KOPT-K1 (cell line): ENCODE data around the gene CCDC110.

Experiments used
- H3K27ac ChIP-seq: fragments of 200-600 bp; sonication (generic); 2 replicates; pipeline ENCODE4 v1.5.1; 2016; ENCODE audit warnings: antibody characterized with exemption, mild to moderate bottlenecking, low read depth, low read length; ENCODE audit not compliant: poor library complexity, severe bottlenecking
- H3K36me3 ChIP-seq: fragments of 200-600 bp; sonication (generic); 2 replicates; pipeline ENCODE4 v1.5.1; 2017; ENCODE audit warnings: antibody characterized with exemption, mild to moderate bottlenecking, low read length, moderate library complexity; ENCODE audit not compliant: insufficient read depth
- H3K9me3 ChIP-seq: fragments of 200-600 bp; sonication (generic); 2 replicates; pipeline ENCODE4 v1.5.1; 2017; ENCODE audit warnings: antibody characterized with exemption, low read length, mild to moderate bottlenecking; ENCODE audit not compliant: insufficient read depth, poor library complexity, severe bottlenecking

Gene CCDC110

GRCh38 chr4:185500035-185500434 lies 28.5 kb upstream of the CCDC110 start:
- no peaks in the 10 kb centered on the region for H3K36me3 ChIP-seq
- H3K9me3 ChIP-seq: peaks cover 16% of the 10 kb centered on the region
- no peak overlapping the region for H3K27ac ChIP-seq

GRCh38 chr4:185488650-185489049 lies 17.1 kb upstream of the CCDC110 start:
- H3K27ac ChIP-seq: no peak overlapping the region
- H3K9me3 ChIP-seq: peaks cover 6% of the 10 kb centered on the region
- H3K36me3 ChIP-seq: no peaks in the 10 kb centered on the region

DNA sequence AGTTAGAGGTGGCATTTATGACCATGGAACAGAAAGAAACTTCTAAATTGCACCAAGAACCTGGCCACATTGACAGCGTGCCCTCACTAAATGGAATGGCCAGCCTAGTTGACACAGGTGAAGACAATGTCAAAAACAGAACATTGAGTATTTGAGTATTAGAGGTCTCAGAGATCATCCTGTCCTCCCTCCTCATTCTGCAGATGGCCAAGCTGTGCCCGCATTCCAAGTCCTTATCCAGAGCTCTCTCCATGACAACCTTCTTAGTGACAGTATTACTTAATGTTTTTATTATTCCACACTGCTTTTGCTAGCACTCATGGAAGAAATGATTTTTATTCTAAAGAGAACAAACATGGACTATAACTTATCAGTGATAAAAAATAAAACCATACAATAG lies 9.9 kb upstream of the CCDC110 start:
- no peak overlapping the region for H3K27ac ChIP-seq
- no peaks in the 10 kb centered on the region for H3K36me3 ChIP-seq
- H3K9me3 ChIP-seq: no peaks in the 10 kb centered on the region

DNA sequence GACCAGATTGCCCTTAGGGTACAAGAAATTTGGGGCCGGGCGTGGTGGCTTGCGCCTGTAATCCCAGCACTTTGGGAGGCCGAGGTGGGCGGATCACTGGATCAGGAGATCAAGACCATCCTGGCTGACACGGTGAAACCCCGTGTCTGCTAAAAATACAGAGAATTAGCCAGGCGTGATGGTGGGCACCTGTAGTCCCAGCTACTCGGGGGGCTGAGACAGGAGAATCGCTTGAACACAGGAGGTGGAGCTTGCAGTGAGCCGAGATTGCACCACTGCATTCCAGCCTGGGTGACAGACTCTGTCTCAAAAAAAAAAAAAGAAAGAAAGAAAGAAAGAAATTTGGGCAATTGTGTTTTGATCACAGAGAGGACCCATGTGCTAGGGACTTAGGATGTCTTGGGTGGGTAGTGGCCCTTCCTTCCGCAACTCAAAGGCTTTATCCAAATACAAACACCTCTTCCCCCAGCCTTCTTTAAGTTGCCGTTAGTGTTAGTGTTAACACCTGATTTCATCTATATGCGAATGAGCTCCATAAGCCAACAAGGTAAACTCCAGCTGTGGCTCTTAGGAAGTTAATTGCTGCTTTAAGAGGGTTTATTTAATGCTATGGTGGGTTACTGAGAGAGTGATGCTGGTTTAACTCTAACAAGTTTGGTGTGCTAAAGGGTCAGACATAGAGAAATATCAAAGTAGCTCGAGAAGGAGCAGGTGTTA lies 8.6 kb upstream of the CCDC110 start:
- Histone ChIP-seq H3K36me3 (no peaks in the 10 kb centered on the region), H3K9me3 (no peaks in the 10 kb centered on the region), H3K27ac (no peak overlapping the region)

- no peaks in the 10 kb centered on the region for H3K9me3 ChIP-seq
- H3K27ac ChIP-seq: no peak overlapping the region
Measured at GRCh38 chr4:185479507-185479971, 8.0 kb upstream of the CCDC110 start.

DNA sequence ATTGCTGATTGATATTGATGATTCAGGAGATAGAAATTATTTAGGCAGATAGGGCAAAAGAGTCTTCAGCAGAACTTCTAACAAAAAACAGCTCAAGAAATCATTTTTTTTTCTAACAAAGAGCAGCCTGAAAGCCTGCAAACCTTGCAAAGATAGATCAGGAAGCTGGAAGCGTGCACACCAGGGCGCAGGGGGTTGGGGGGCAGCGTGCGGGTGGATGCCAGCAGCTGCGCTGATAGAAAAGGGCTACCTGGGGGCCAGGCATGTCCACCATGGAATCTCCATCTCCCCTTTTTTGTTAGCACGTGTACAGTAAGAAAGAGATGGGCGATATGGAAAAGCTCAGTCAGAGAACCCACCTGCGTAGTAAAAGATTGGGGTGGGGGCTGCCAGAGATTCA lies 1.7 kb upstream of the CCDC110 start:
- H3K9me3 ChIP-seq: peaks cover 10% of the 10 kb centered on the region
- no peaks in the 10 kb centered on the region for H3K36me3 ChIP-seq
- no peak overlapping the region for H3K27ac ChIP-seq

More at GRCh38 chr4:185479507-185479971, 8.0 kb upstream of the CCDC110 start:
- no peaks in the 10 kb centered on the region for H3K36me3 ChIP-seq

DNA sequence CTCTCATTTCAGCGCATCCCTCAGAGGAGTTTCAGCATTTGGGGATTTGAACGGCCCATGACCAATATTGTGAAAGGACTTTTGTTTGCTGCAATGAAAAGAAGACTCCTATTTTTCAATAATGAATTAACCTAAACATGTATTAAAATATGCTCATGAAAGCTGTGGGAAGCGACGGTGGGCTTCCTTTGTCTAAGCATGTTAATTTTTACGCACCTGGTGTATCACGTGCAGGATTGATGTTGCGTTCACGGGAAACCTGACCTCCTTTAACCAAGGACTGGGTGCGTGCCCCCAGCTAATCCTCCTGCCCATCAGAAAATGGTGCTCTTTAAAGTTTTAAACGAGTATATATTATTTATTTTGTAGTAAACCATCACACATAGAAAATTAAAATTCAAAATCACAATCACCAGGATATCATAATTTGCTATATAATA lies 590 bp upstream of the CCDC110 start:
- Histone ChIP-seq H3K27ac (no peak overlapping the region), H3K9me3 (peaks cover 10% of the 10 kb centered on the region), H3K36me3 (no peaks in the 10 kb centered on the region)

DNA sequence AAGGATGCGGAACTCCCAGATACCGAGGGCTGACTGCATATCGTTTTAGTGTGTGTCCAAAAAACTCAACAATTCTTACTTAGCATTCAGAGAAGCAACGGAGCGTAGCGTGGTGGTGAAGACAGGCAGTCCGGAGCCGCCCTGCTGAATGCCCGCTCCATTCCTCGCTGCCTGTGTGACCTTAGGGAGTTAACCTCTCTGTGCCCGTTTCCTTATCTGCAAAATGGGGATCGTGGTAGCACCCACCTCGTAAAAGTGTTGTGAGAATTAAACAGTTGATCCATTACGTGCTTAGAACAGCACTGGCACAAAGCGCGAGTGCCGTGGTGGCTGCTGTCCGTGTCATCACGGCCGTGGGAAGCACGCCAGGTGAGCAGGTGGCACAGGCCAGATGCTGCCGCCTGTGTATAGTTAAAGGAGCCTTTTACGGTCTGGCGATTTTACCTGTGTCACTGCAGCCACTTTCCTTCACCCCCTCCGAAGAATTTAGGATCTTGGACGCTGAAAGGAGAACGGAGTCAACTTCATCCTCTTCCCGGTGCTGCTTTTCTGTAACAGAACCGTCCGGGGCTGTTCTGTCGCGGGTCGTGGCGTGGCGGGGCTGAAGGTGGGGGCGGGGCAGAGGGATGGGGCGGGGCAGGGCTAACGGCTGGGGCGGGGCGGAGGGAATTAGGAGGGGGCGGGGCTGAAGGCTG lies 885 bp downstream of the CCDC110 start:
- Histone ChIP-seq H3K36me3 (no peaks in the 10 kb centered on the region), H3K27ac (no peak overlapping the region), H3K9me3 (peaks cover 10% of the 10 kb centered on the region)

DNA sequence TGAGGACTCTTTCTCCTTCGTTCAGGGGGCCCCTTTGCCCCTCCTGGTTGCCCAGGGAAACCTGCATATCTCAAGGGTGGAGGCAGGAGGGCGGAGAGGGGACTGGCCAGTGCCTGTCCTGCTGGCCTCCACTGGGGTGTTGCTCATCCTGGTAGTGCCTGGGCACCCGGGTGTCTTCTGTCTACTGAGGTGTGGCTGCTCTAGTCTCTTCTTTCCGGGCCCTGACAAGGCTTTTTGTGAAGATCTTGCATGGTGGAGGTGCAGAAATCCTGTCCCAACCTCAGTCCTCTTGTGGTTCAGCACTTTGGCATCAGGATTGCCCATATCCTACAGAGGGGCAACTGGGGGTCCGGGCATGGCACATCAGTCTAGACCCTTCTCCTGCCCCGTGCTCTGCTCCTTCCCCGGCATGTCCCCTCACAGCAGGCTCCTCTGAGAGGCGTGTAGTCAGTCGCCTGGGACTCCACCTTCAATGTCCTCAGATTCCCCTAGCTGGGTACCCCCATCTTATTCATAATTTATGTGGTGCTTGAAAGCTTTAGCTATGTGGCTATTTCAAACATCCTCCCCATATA lies 1.9 kb downstream of the CCDC110 start:
- H3K27ac ChIP-seq: no peak overlapping the region
- H3K36me3 ChIP-seq: no peaks in the 10 kb centered on the region
- H3K9me3 ChIP-seq: peaks cover 10% of the 10 kb centered on the region

GRCh38 chr4:185468999-185469398 lies 2.5 kb downstream of the CCDC110 start:
- Histone ChIP-seq H3K9me3 (peaks cover 8% of the 10 kb centered on the region), H3K36me3 (no peaks in the 10 kb centered on the region), H3K27ac (no peak overlapping the region)

GRCh38 chr4:185467991-185468390 lies 3.5 kb downstream of the CCDC110 start:
- Histone ChIP-seq H3K9me3 (no peaks in the 10 kb centered on the region), H3K36me3 (no peaks in the 10 kb centered on the region), H3K27ac (no peak overlapping the region)

GRCh38 chr4:185467101-185467500 lies 4.4 kb downstream of the CCDC110 start:
- Histone ChIP-seq H3K27ac (no peak overlapping the region), H3K9me3 (no peaks in the 10 kb centered on the region), H3K36me3 (no peaks in the 10 kb centered on the region)

DNA sequence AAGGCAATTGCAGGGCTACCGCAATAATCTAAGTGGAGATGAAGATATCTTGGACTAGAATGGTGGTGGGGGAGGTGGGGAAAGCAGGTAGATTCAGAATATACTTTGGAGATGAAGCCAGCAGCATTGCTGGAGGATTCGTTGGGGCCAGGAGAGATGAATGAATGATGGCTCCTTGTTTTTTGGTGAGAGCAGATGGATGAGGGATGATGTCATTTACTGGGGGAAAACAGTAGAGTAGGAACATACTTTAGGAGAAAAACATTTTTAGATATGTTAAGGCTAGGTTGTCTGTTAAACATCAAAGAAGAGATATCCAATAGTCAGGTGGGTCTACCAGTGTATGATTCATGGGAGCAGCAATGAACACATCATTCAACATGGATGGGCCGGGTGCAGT lies 5.8 kb downstream of the CCDC110 start:
- Histone ChIP-seq H3K36me3 (no peaks in the 10 kb centered on the region), H3K9me3 (no peaks in the 10 kb centered on the region), H3K27ac (no peak overlapping the region)

DNA sequence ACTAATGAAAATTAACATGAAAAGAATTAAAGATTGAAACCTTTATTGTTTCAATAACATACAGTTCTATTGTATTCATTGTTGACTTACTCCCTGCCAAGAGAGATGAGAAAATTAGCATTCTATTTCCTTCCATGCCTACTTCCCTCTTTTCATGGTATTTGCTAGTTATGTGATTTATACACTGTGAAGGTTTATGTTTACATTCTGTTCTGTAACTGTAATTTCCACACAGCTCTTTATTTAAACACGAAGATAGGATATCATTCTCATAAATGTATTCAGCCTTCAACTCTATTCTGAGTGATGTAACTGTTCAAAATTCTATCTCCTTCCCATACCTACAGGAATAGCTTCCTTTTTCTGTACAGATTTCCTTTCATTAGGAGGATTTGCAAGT lies 6.6 kb downstream of the CCDC110 start:
- no peaks in the 10 kb centered on the region for H3K9me3 ChIP-seq
- H3K27ac ChIP-seq: no peak overlapping the region
- H3K36me3 ChIP-seq: no peaks in the 10 kb centered on the region

DNA sequence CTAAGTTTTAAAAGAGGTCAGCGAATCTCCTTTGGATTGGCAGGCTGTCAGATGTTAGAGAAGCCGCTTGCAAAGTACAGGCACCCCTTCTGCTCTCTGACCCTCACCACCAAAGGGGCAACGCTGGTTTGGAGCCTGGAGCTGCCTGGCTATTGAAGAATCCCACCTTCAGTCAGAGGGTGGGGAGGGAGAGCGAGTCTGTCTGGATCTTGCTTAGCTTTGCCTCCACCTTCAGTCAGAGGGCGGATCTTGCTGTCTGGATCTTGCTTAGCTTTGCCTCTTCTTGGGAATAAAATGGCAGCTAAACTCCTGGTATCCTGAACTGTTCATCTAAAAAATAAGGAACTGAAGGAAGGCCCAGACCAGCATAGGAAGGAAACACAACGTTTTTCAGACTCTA lies 7.3 kb downstream of the CCDC110 start:
- Histone ChIP-seq H3K27ac (no peak overlapping the region), H3K36me3 (no peaks in the 10 kb centered on the region), H3K9me3 (no peaks in the 10 kb centered on the region)
